Measurements from ENCODE around the gene FBXL14.
A peak's percentile ranks its signal among the peaks of the same experiment; 100 is the strongest.

FBXL14 gene

DNA sequence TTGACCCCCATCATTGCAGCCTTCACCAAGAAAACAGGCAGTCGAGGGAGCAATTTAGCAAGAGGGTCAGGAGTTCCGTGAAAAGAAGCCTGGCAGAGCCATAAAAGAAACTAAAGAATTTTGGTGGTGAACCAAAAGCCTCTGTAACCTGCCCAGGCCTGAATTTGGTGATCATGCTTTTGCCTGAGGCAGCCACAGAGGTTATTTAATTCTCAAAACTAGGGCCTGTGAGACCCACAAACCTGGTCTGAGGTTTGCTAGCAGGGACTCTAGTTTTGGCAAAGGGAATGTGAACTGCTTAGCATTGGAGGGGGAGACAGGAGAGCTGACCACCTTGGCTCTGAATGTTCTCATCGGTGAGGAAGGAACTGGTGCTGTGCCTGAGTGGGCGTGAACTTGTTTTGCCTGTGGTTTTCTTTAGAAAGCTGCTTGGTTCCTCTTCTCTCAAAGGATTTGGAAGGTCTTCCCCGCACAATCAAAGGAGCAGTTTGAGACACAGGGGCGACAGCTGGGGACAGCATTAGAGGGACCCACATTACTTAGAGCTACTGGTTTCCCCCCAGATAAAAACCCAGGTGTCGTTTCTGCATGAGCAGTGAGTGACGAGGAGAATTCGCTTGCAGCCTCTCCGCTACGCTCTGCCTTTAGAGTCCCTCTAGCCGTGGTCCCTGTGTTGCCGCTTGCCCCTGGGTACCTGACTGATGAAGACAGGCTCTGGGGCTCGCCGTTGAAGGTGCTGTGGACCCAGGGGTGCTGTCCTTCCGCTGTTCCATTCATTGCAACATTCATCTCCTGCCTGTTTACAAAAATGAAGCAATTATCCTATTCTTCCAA lies 22.1 kb upstream of the FBXL14 start:
- no peaks in the 10 kb centered on the region for H3K36me3 ChIP-seq (ENCODE audit: control insufficient read depth, low read depth, low read length)
- H3K9me3 ChIP-seq (ENCODE audit: control insufficient read depth, low read depth, low read length): no peaks in the 10 kb centered on the region
- no peak overlapping the region for H3K4me3 ChIP-seq (ENCODE audit: low read length)
- H3K27ac ChIP-seq (ENCODE audit: low read length): no peak overlapping the region
- H3K27me3 ChIP-seq (ENCODE audit: control insufficient read depth, insufficient read depth, low read length): no peaks in the 10 kb centered on the region
- H3K4me1 ChIP-seq (ENCODE audit: control insufficient read depth, low read depth, low read length): no peaks in the 10 kb centered on the region
- no peak overlapping the region for H3K9ac ChIP-seq (ENCODE audit: low read length)

DNA sequence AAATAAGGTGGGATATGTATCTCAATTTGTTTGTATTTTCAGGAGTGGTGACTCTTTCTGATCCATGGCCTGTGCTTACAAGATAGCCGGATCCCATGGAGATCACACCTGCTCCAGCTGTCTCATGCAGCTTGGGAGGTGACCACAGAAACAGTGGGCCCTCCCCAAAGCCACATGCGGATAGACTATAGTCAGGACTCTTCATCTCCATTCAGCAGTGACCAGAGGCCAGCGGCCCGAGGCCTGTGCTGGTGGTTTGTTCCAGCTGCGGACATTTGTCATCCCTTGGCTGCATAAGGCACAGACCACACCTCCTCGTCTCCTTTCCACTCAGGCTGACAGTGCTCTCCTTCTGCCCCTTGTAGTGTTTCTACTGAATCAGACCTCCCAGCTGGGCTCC lies 20.0 kb upstream of the FBXL14 start:
- no peaks in the 10 kb centered on the region for H3K27me3 ChIP-seq (ENCODE audit: control insufficient read depth, insufficient read depth, low read length)
- H3K36me3 ChIP-seq (ENCODE audit: control insufficient read depth, low read depth, low read length): no peaks in the 10 kb centered on the region
- H3K9me3 ChIP-seq (ENCODE audit: control insufficient read depth, low read depth, low read length): no peaks in the 10 kb centered on the region
- H3K9ac ChIP-seq (ENCODE audit: low read length): no peak overlapping the region
- H3K27ac ChIP-seq (ENCODE audit: low read length): no peak overlapping the region
- H3K4me3 ChIP-seq (ENCODE audit: low read length): no peak overlapping the region
- H3K4me1 ChIP-seq (ENCODE audit: control insufficient read depth, low read depth, low read length): no peaks in the 10 kb centered on the region

DNA sequence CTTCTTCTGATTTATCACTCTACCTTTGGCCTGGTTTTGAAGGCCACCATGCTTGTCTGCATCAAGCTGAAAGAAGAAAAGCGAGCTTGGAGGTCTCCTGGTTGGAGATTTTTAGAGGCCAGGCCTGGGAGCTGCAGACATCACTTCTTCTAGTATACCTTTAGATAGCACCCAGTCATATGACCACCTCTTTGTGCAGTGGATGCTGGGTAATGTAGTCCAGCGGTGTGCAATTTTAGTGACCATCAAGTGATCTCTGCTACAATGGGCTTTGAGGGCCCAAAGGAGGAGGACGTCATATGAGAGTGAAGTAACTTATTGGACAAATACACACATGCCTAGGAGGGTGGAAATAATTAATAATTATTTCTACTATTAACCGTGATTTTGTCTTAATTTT lies 19.5 kb upstream of the FBXL14 start:
- Histone ChIP-seq H3K4me1 (ENCODE audit: control insufficient read depth, low read depth, low read length) (no peaks in the 10 kb centered on the region), H3K9me3 (ENCODE audit: control insufficient read depth, low read depth, low read length) (no peaks in the 10 kb centered on the region), H3K27ac (ENCODE audit: low read length) (no peak overlapping the region), H3K36me3 (ENCODE audit: control insufficient read depth, low read depth, low read length) (no peaks in the 10 kb centered on the region), H3K4me3 (ENCODE audit: low read length) (no peak overlapping the region), H3K27me3 (ENCODE audit: control insufficient read depth, insufficient read depth, low read length) (no peaks in the 10 kb centered on the region), H3K9ac (ENCODE audit: low read length) (no peak overlapping the region)

DNA sequence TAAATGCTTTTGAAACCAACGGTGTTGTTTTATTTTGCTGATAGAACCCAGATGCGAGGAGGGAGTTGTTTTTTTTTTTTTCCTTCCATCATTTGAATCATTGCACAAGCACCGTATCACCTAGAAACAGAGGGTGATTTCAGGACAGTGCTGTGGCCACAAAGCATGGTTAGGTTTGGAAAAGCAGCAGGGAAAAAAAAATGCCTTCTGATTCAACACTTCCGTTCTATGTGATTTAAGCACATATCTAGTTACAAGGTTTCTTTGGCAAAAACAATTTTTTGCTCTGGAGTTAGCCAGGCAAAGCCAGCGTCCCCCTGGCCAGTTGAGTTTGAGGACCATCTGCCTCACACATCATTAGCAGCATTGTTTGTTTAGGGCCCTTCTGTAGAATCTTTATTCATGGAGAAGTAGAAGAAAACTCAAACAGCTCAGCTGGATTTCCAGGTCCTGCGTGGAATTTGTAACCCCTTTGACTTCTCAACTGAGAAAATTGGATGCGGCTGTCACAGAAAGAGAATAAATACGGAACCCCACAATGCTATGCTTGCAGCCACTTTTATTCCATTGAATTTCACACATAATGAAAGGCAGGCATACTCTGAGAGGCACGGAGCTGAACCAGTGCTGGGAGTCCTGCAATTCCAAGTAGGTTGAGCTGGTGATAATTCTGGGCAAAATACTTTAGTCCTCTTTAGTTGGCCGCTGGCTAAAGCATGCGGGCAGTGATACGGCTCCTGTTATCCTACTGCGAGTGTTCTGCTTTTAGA lies 17.6 kb upstream of the FBXL14 start:
- Histone ChIP-seq H3K4me3 (ENCODE audit: low read length) (no peak overlapping the region), H3K27ac (ENCODE audit: low read length) (no peak overlapping the region), H3K36me3 (ENCODE audit: control insufficient read depth, low read depth, low read length) (no peaks in the 10 kb centered on the region), H3K27me3 (ENCODE audit: control insufficient read depth, insufficient read depth, low read length) (peaks cover 8% of the 10 kb centered on the region), H3K4me1 (ENCODE audit: control insufficient read depth, low read depth, low read length) (no peaks in the 10 kb centered on the region), H3K9me3 (ENCODE audit: control insufficient read depth, low read depth, low read length) (no peaks in the 10 kb centered on the region), H3K9ac (ENCODE audit: low read length) (no peak overlapping the region)

DNA sequence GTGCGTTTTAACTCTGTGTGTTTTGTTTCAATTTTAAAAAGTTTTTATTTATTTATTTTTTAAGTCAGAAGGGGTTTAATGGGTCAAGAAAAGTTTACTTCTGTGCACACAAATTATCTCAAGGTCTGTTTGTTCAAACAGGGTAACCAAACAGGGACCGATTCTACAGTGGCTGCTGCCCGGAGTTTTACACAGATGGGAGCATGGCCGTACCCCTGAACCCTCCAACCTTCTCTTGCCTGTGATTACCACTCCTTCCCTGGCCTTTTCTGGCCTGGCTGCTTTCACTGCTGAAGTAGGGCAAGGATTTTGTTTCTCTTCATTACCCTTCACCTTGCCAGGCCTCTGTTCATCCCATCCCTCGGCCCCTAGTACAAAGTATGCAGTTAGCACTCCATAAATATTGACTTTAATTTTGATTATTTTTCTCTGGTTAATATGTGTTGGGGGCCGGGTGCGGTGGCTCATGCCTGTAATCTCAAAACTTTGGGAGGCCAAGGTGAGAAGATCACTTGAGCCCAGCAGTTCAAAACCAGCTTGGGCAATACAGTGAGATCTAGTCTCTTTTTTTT lies 15.8 kb upstream of the FBXL14 start:
- Histone ChIP-seq H3K27me3 (ENCODE audit: control insufficient read depth, insufficient read depth, low read length) (peaks cover 26% of the 10 kb centered on the region), H3K27ac (ENCODE audit: low read length) (no peak overlapping the region), H3K9ac (ENCODE audit: low read length) (no peak overlapping the region), H3K4me3 (ENCODE audit: low read length) (no peak overlapping the region), H3K4me1 (ENCODE audit: control insufficient read depth, low read depth, low read length) (peaks cover 10% of the 10 kb centered on the region), H3K36me3 (ENCODE audit: control insufficient read depth, low read depth, low read length) (no peaks in the 10 kb centered on the region), H3K9me3 (ENCODE audit: control insufficient read depth, low read depth, low read length) (no peaks in the 10 kb centered on the region)

DNA sequence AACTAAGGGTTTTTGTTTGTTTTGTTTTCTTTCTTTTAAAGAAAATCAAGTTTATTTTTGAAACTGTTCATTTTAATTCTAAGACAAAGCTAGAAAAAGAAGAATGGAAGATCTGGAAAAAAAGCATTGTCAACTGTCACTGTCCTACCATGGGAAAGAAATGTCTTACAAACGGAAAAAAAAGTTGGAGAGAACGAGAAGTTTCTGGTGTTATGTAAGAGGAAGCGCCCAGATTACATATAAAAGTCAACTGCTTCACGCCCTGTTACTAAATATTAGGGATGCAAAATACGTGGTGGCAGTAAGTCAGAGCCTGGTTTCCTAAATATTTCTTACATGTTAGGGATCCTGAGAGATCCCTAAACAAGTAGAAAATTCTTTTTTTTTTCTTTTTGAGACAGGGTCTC lies 14.3 kb upstream of the FBXL14 start:
- H3K36me3 ChIP-seq (ENCODE audit: control insufficient read depth, low read depth, low read length): no peaks in the 10 kb centered on the region
- peaks cover 10% of the 10 kb centered on the region for H3K4me1 ChIP-seq (ENCODE audit: control insufficient read depth, low read depth, low read length)
- H3K9me3 ChIP-seq (ENCODE audit: control insufficient read depth, low read depth, low read length): no peaks in the 10 kb centered on the region
- H3K27ac ChIP-seq (ENCODE audit: low read length): no peak overlapping the region
- H3K9ac ChIP-seq (ENCODE audit: low read length): no peak overlapping the region
- H3K27me3 ChIP-seq (ENCODE audit: control insufficient read depth, insufficient read depth, low read length): peaks cover 29% of the 10 kb centered on the region
- H3K4me3 ChIP-seq (ENCODE audit: low read length): no peak overlapping the region

DNA sequence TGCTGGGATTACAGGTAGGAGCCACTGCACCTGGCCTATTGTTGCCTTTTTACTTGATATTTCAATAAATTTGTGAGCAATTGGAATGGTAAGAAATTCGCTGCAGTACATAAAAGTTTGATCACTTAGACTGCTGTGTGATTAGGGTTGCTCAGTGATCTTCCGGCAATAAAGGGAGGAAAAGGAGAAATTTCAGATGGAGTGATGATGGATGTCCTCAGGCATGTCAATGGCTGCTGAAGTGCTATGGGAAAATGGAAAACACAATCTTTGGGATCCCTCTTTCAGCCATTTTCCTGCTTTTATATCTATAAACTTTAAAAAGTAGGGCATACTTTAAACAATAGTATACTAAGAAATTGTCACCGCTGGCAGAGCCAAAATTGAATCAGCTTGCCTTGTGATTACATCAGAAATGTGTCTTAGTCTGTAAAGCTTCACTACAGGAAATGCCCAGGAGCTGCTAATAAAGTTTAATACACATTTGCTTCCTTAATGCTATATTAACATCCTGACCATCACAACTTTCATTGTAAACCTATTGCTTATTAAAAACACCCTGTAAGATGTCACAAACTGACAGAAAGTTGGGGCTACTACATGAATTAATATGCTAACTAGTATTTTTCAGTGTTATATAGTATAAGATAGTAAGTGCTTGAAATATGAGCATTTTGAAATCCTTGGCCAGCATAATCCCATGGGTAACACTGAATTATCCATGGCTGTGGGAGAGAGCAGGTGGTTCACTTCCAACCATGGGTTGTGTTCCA lies 13.7 kb upstream of the FBXL14 start:
- no peak overlapping the region for H3K9ac ChIP-seq (ENCODE audit: low read length)

DNA sequence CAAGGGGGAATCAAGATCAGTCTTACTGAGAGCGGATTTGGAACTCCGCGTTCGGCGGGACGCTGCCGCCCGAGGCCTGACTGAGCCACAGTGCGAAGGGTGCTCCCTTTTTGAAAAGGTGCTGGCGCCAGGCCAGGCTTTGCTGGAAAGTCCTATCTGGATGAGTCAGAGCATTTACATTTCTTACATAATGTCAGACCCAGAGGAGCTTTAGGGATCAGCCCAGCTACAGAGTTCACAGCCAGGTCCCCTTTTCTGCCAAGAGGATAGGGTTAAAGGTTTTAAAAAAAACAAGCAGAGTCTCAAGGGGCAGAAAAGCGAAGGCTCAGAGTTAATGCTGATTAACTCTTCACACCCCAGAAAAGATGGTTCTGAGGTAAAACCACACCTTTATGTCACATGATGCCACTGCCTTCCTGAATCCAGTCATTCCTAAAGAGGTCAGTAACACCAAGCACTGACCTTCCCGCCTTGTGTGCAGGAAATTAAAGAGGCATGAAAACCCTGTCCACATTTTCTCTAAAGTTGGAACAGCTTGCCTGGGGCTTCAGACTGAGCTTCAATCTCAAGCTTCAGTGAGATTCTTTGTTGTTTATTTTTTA lies 11.7 kb upstream of the FBXL14 start:
- H3K9me3 ChIP-seq (ENCODE audit: control insufficient read depth, low read depth, low read length): no peaks in the 10 kb centered on the region
- H3K4me3 ChIP-seq (ENCODE audit: low read length): peak overlapping the region; percentile 57
- H3K27me3 ChIP-seq (ENCODE audit: control insufficient read depth, insufficient read depth, low read length): peaks cover 38% of the 10 kb centered on the region
- H3K36me3 ChIP-seq (ENCODE audit: control insufficient read depth, low read depth, low read length): no peaks in the 10 kb centered on the region
- no peak overlapping the region for H3K27ac ChIP-seq (ENCODE audit: low read length)
- no peak overlapping the region for H3K9ac ChIP-seq (ENCODE audit: low read length)
- H3K4me1 ChIP-seq (ENCODE audit: control insufficient read depth, low read depth, low read length): peaks cover 10% of the 10 kb centered on the region

More for the DNA sequence above, 13.7 kb upstream of the FBXL14 start:
- Histone ChIP-seq H3K36me3 (ENCODE audit: control insufficient read depth, low read depth, low read length) (no peaks in the 10 kb centered on the region), H3K9me3 (ENCODE audit: control insufficient read depth, low read depth, low read length) (no peaks in the 10 kb centered on the region), H3K27me3 (ENCODE audit: control insufficient read depth, insufficient read depth, low read length) (peaks cover 35% of the 10 kb centered on the region), H3K4me1 (ENCODE audit: control insufficient read depth, low read depth, low read length) (peaks cover 10% of the 10 kb centered on the region), H3K27ac (ENCODE audit: low read length) (no peak overlapping the region), H3K4me3 (ENCODE audit: low read length) (no peak overlapping the region)

DNA sequence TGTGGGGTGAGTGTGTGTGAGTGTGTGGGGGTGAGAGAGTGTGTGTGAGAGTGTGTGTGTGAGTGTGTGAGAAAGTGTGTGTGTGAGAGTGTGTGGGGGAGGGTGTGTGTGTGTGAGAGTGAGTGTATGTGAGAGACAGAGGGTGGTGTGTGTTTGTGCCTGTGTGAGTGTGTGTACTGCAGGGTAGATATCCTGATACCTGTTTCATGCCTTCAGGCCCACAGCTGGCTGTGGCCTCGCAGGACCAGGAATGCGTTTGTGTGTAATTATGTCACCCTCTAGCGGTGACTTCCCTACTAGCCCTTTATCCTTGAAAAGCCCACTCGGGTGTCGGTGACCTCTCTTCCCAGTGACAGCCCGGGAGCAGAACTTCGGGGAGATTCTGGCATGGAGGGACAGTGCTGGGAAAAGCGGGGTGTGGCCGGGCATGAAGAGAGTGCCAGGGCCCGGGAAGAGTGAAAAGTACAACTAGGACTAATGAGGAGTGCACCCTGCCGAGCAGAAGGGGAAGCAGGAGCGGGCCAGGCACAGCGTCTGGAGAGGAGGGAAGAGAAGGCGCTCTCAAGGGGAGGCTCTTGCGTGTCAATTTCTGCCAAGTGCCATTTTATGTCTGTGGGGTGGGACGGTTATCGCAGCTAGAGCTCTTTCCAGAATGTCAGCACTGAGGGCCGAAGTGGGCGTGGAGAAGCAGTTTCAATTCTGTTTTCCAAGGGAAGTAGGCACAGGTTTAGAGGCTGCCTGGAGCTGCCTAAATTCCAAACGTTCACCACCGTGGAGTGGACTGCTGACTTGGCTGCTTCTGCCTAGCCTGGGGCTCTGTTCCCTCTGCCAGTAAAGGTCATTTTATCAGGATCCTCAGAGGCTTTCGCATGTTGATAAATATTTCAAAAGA lies 11.0 kb upstream of the FBXL14 start:
- H3K4me1 ChIP-seq (ENCODE audit: control insufficient read depth, low read depth, low read length): peaks cover 10% of the 10 kb centered on the region
- H3K9me3 ChIP-seq (ENCODE audit: control insufficient read depth, low read depth, low read length): no peaks in the 10 kb centered on the region
- no peak overlapping the region for H3K27ac ChIP-seq (ENCODE audit: low read length)
- no peaks in the 10 kb centered on the region for H3K36me3 ChIP-seq (ENCODE audit: control insufficient read depth, low read depth, low read length)
- H3K4me3 ChIP-seq (ENCODE audit: low read length): peak overlapping the region; percentile 57
- H3K27me3 ChIP-seq (ENCODE audit: control insufficient read depth, insufficient read depth, low read length): peaks cover 38% of the 10 kb centered on the region
- H3K9ac ChIP-seq (ENCODE audit: low read length): no peak overlapping the region

DNA sequence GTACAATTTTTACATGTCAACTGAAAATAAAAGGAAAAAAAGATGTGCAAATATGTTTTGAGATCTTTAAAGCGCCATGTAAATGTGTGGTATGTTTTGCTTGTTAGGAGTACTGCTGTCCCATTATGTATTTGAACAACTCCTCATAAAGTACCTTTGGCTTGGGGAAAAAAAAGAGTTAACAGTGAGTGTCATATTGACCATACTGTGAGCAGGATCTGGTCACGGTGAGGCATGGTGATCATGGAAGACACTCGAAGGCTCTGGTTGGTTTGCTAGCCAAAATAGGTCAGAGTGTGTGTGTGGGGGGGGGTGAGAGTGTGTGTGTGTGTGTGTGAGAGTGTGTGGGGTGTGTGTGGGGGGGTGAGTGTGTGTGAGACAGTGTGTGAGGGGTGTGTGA lies 10.1 kb upstream of the FBXL14 start:
- Histone ChIP-seq H3K27me3 (ENCODE audit: control insufficient read depth, insufficient read depth, low read length) (peaks cover 38% of the 10 kb centered on the region), H3K4me3 (ENCODE audit: low read length) (no peak overlapping the region), H3K36me3 (ENCODE audit: control insufficient read depth, low read depth, low read length) (no peaks in the 10 kb centered on the region), H3K9ac (ENCODE audit: low read length) (no peak overlapping the region), H3K27ac (ENCODE audit: low read length) (no peak overlapping the region), H3K9me3 (ENCODE audit: control insufficient read depth, low read depth, low read length) (no peaks in the 10 kb centered on the region), H3K4me1 (ENCODE audit: control insufficient read depth, low read depth, low read length) (peaks cover 10% of the 10 kb centered on the region)

All from iPS-18a (cell line).